HEK293T (cell line): ENCODE results near the gene ADISSP.

Source experiments
- CTCF ChIA-PET: fragments of 350-600 bp; formaldehyde crosslinking; extraction: SDS; loops from one replicate; lab custom pipeline; 2021; ENCODE audit warnings: antibody characterized with exemption, inconsistent platforms; lab: Yijun Ruan, JAX
- POLR2A ChIA-PET: fragments of 350-600 bp; formaldehyde crosslinking; extraction: SDS; loops from one replicate; lab custom pipeline; 2020; ENCODE audit warnings: antibody characterized with exemption, inconsistent platforms; lab: Yijun Ruan, JAX
- DNase-seq: peaks from one replicate; pipeline ENCODE4 v3.0.0; 2012; ENCODE audit warnings: mixed read lengths; ENCODE audit errors: extremely low spot score
- ARNT ChIP-seq: fragments of 450-650 bp; IDR thresholded peaks from 2 replicates; pipeline ENCODE4 v1.6.1; 2017; ENCODE audit warnings: mild to moderate bottlenecking
- BHLHE40 ChIP-seq: fragments of 450-650 bp; IDR thresholded peaks from 2 replicates; pipeline ENCODE4 v1.6.1; 2016; ENCODE audit warnings: mild to moderate bottlenecking, moderate library complexity, borderline replicate concordance
- CTBP1 ChIP-seq: fragments of 450-650 bp; IDR thresholded peaks from 2 replicates; pipeline ENCODE4 v1.6.1; 2016; ENCODE audit warnings: borderline replicate concordance
- ELF4 ChIP-seq: fragments of 450-650 bp; IDR thresholded peaks from 2 replicates; pipeline ENCODE4 v1.6.1; 2017; ENCODE audit warnings: antibody characterized with exemption
- FOXA1 ChIP-seq: fragments of 450-650 bp; IDR thresholded peaks from 2 replicates; pipeline ENCODE4 v1.6.1; 2016; ENCODE audit warnings: mild to moderate bottlenecking
- FOXK2 ChIP-seq: fragments of 450-650 bp; IDR thresholded peaks from 2 replicates; pipeline ENCODE4 v1.6.1; 2016; ENCODE audit warnings: mild to moderate bottlenecking
- FOXM1 ChIP-seq: fragments of 450-650 bp; IDR thresholded peaks from 2 replicates; pipeline ENCODE4 v1.6.1; 2017; ENCODE audit warnings: mild to moderate bottlenecking, borderline replicate concordance
- HDGF ChIP-seq: fragments of 450-650 bp; IDR thresholded peaks from 2 replicates; pipeline ENCODE4 v1.6.1; 2017; ENCODE audit warnings: antibody characterized with exemption, borderline replicate concordance
- L3MBTL2 ChIP-seq: fragments of 450-650 bp; conservative IDR thresholded peaks from 2 replicates; pipeline ENCODE4 v1.6.1; 2016; ENCODE audit warnings: mild to moderate bottlenecking
- LEF1 ChIP-seq: fragments of 450-650 bp; IDR thresholded peaks from 2 replicates; pipeline ENCODE4 v1.6.1; 2017; ENCODE audit warnings: mild to moderate bottlenecking, borderline replicate concordance
- NFRKB ChIP-seq: fragments of 450-650 bp; IDR thresholded peaks from 2 replicates; pipeline ENCODE4 v1.6.1; 2016; ENCODE audit warnings: mild to moderate bottlenecking, moderate library complexity
- SP1 ChIP-seq: fragments of 450-650 bp; IDR thresholded peaks from 2 replicates; pipeline ENCODE4 v1.6.1; 2017
- SUZ12 ChIP-seq: fragments of 450-650 bp; IDR thresholded peaks from 2 replicates; pipeline ENCODE4 v1.6.1; 2016; ENCODE audit warnings: mild to moderate bottlenecking
- TARDBP ChIP-seq: fragments of 450-650 bp; IDR thresholded peaks from 2 replicates; pipeline ENCODE4 v1.6.1; 2016
- ZNF384 ChIP-seq: fragments of 450-650 bp; IDR thresholded peaks from 2 replicates; pipeline ENCODE4 v1.6.1; 2016
- TF ChIP-seq, protein P1 (sequence below): fragments of 450-650 bp; IDR thresholded peaks from 2 replicates; pipeline ENCODE4 v1.6.1; 2016

The ADISSP gene

DNA sequence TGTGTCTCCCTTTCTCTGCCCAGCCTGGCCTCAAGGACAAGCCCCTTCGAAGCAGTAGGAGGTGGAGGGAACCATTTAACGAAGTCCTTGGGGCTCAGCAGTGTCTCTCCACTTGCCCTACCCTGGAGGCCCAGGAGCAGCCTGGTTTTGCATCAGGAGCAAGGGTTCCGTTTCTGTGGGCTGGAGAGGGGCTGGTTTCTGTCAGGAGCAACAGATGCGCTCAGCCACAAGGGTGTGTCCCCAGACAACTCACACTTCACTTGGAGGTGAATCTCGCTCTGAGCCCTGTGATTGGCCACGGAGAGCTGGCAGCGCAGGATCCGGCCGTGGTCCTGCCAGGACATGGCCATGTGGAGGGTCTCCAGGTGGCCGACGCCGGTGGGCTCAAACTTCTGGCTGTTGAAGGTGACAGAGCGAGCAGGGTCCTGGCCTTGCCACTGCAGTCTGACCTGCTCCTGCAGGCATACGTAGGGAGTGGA is 62.0 kb downstream of the ADISSP start:
- ChIA-PET POLR2A (no interaction called here), CTCF (interaction anchor here (0.6 to 1.1 kb wide), 2 partner anchors 80 to 155 kb away, joined by 3 to 4 read pairs; no protein-coding TSS in a partner anchor)
- no peak for DNase-seq
- TF ChIP-seq BHLHE40 (no peak), FOXA1 (no peak), SP1 (no peak), LEF1 (no peak), NFRKB (no peak), ARNT (no peak), ZNF384 (no peak)
- TF ChIP-seq, protein P1, sequence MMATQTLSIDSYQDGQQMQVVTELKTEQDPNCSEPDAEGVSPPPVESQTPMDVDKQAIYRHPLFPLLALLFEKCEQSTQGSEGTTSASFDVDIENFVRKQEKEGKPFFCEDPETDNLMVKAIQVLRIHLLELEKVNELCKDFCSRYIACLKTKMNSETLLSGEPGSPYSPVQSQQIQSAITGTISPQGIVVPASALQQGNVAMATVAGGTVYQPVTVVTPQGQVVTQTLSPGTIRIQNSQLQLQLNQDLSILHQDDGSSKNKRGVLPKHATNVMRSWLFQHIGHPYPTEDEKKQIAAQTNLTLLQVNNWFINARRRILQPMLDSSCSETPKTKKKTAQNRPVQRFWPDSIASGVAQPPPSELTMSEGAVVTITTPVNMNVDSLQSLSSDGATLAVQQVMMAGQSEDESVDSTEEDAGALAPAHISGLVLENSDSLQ = no peak

DNA sequence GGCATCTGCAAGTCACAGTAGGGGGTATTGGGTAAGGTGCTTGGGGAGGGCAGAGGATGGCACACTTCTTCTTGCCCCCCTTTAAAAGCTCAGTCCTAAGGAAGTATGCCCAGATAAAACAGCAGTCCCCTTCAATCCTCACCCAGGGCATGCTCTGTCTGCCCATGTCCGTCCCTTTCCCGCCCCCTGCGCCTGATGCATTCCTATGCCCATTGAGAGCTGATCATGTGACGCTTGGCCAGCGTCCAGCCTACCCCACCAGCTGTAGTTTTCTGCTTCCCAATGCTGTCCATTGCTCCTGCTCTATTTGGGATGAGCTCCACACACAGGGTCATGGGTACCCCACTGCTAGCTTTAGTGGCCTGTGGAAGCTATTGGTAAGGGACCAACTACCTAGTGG is 63.5 kb downstream of the ADISSP start:
- no peak for TF ChIP-seq SUZ12
- TF ChIP-seq BHLHE40 = no peak
- TF ChIP-seq, protein P1 = no peak
- TF ChIP-seq LEF1 = no peak
- no peak for TF ChIP-seq TARDBP
- TF ChIP-seq ZNF384 = no peak
- no peak for TF ChIP-seq NFRKB
- TF ChIP-seq ARNT = no peak
- no peak for TF ChIP-seq HDGF
- TF ChIP-seq CTBP1 = no peak
- no peak for TF ChIP-seq ELF4
- no peak for TF ChIP-seq FOXK2
- TF ChIP-seq SP1 = no peak
- TF ChIP-seq FOXA1 = no peak
- TF ChIP-seq FOXM1 = no peak
- no peak for TF ChIP-seq L3MBTL2

More for the DNA sequence above, 63.5 kb downstream of the ADISSP start:
- no peak for DNase-seq
- POLR2A ChIA-PET = no interaction called here
- CTCF ChIA-PET = interaction anchor here (0.7 kb wide), 1 partner anchor 12 kb away, joined by 3 read pairs; no protein-coding TSS in a partner anchor
